ENCODE results near the gene TNIP1.

The TNIP1 gene

DNA sequence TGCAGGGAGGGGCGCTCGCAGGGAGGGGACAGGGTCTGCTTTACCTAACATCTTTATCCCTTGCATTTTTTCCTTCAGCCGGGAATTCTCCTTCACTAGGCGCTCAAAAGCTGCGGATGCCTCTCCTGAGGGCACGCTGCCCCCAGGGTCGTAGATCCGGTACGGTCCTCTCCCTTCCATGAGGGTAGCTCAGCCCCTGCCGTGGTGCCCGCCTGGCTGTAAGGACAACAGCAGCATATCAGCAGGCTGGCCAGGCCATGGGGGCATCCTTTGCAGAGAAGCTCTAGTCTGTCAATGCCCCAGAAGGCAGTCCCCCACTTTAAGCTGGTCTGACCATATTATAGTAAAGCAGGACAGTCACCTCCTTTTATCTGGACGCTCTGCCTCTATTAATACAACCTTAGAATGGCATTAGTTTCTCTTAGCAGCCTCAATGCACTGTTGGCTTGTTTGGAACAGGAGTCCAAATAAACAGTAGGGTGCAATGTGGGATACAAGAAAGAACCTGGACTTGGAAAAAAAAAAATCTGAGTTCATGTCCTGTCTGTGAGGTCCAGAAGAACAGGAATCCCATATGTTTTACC, 15.8 kb downstream of the TNIP1 start:
- no peak for DNase-seq (ENCODE audit: low spot score)

GRCh38 chr5:151063142-151063989, 17.5 kb downstream of the TNIP1 start:
- DNase-seq (ENCODE audit: low spot score), result no peak

GRCh38 chr5:151062405-151063141, 18.3 kb downstream of the TNIP1 start:
- DNase-seq (ENCODE audit: low spot score), result no peak

GRCh38 chr5:151060742-151061141, 20.1 kb downstream of the TNIP1 start:
- no peak for DNase-seq (ENCODE audit: low spot score)

- no peak for DNase-seq (ENCODE audit: low spot score)
These were observed 21.8 kb downstream of the TNIP1 start for GRCh38 chr5:151058891-151059489.

GRCh38 chr5:151058301-151058700, 22.5 kb downstream of the TNIP1 start:
- no peak for DNase-seq (ENCODE audit: low spot score)

DNA sequence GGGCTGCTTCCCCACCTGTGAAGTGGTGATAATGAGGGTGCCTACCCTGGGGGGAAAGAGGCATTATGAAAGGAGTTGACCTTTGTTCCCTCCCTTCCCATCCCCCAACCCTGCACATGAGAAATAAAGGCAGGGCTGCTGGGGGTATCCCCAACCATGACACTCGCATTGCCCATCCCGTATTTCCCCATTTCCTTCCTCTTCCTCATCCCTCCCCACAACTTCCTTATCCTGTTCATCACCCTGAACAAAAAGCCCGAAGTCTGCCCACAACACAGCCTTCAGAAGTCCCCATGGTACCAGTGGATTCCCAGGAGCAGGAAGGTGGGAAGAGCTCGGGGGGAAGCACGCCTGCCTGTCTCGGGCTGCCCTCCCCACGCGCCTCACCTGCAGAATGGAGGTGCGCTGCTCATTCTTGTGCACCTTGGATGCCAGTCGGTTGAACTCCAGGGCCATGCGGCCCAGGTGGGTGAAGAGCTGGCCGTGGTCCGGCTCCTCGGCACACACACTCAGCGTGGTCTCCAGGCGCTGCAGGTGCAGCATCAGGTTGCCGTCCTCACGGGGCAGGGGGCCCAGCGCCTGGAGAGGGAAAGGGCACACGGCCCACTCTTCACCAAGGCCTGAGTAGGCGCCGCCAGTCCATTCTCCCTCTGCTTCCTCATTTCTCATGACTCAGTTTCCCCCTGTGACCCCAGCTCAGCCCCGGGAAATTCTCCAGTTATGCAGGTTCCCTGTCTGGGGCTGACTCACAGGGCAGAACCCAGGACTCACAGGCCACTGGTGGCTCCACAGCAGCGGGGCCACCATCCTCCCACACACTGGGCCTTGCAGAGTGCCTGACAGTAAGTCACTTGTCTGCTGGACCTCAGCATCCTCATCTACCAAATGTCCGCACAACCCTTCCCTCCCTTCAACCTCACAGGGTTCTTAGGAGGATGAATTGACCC, 24.2 kb downstream of the TNIP1 start:
- DNase-seq (ENCODE audit: low spot score), result no peak

DNA sequence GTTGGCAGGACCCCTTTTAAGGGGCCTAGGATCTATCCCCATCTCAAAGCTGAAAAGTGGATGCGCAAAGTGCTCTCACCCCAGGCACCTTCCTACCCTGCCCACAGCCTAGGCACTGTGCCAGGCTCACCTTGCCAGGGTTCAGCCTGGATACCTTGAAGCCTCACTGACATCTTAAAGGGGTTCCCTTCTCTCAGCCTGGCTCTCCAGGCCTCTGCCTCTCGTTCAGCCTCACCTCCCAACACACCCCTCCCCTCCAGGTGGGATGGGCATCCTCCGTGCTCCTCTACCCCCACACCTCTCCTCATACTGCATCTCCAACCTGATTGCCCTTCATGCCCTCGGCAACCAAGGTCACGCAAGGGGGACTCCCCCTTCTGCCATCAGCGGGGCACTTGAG, 25.5 kb downstream of the TNIP1 start:
- DNase-seq (ENCODE audit: low spot score), result no peak

- no peak for DNase-seq (ENCODE audit: low spot score)
These were observed 26.1 kb downstream of the TNIP1 start for GRCh38 chr5:151054709-151055108.

- DNase-seq (ENCODE audit: low spot score), result no peak
These were observed 26.9 kb downstream of the TNIP1 start for GRCh38 chr5:151053796-151054462.

DNA sequence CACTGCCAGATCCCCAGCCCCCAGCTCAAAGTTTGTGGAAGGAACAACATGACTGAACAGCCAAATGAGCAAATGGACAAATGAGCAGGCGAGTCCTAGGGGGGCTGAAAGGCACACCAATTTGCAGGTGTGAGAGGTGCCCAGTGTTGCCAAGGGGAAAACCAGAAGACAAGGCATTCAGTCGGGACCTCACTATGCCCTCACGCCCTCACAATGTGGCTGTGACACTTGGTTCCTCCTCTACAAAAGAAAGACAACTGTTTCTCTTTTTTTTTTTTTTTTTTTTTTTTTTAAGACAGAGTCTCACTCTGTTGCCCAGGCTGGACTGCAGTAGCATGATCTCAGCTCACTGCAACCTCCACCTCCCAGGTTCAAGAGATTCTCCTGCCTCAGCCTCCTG, 28.0 kb downstream of the TNIP1 start:
- DNase-seq (ENCODE audit: low spot score), result no peak

DNA sequence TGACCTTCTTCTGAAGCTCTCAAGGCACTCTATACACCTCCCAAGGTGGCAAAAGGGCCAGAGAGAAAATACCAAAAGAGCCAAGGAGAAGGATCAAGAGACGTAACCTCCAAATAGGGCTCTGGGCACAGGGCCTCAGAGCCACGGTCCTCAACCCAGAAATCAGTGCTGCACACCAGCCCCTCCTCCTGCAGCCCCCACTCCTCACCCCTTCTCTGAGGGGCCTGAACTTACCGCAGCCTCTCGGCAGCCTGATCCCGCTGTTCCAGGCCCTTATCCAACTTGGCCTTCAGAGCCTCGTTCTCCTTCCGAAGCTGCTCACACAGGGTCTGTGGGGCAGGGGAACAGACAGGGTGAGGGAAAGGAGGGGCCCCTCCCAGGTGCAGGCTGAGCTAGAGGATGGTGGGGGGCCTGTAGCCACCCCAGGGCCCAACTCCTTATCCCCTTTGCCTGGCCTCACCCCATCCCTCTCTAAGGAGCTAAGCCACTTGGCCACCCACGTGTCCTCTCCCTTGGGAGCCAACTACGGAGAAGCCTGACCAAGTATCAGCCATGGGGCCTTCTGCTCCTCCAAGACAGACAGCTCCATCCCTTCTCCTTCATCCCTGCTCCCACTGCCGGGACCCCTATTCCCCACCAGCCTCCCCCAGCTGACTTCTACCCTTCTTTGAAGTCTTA, 28.8 kb downstream of the TNIP1 start:
- DNase-seq (ENCODE audit: low spot score), result no peak

- DNase-seq (ENCODE audit: low spot score), result peak; percentile 74
These were observed 29.5 kb downstream of the TNIP1 start for GRCh38 chr5:151051066-151051930.

DNA sequence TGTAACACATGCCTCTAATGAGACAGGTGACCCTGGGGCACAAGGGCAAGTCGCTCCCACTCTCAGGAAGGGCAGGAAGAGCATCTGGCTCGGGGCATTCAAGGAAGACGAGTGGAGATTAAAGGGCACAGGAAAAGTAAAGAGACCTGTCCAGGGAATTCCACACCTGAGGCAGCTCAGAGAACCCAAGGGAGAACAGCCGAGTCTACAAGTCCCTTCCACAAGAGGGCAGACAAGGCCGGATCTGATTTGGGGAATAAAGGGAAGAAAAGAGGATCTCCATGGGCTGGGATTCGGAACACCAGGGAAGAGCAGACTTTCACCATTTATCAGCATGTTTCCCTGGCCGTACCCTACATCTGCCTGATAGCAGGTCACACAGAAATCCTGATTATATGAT, 32.3 kb downstream of the TNIP1 start:
- no peak for DNase-seq (ENCODE audit: low spot score)

DNA sequence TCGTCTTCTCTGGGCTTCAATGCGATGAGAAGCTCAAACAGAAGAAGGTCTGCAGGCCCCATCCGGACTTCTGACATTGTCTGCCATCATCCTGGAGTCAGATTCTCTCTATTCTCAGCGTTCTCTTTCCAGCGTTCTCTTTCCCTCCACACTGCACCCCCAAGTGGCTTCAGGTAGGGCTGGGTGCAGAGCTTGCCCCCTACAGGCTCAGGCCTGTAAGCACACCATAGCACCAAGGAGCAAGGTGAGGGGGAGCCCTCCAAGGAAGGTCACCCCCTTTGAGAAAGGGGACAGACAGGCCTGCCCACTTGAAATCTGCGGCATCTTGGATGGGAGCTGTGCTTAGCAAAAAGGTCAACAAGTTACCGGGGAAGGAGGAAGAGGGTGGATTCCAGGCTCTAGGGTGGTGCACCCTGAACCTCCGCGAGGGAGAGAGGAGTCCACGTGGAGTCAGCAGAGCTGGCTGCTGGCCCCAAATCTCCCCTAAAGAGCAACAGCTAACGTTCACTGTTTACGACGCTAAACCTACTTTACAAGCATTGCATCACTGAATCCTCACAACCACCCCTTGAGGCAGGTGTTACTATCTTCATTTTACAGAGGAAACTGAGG, 32.9 kb downstream of the TNIP1 start:
- DNase-seq (ENCODE audit: low spot score), result peak; percentile 28

- no peak for DNase-seq (ENCODE audit: low spot score)
These were observed 38.3 kb downstream of the TNIP1 start for GRCh38 chr5:151042453-151043093.

DNA sequence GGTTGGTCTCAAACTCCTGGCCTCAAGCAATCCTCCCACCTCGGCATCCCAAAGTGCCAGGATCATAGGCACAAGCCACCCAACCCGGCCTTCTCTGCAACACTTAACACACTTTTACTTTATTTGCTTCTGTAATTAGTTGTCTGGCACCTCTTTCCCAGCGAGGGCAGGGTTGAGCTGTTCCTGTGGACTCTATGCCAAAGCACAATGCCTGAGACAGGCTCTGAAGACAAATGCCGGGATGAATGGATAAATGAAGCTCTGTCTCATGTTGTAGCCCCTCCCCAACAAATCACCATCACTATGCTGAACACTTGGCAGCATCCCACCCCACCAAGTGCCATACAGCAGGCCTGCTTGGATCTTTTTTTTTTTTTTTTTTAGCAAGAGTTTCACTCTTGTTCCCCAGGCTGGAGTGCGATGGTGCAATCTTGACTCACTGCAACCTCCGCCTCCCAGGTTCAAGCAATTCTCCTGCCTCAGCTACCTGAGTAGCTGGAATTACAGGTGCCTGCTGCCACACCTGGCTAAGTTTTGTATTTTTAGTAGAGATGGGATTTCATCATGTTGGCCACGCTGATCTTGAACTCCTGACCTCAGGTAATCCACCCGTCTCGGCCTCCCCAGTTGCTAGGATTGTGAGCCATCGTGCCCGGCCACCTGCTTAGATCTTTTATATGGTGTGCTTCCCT, 39.1 kb downstream of the TNIP1 start:
- DNase-seq (ENCODE audit: low spot score), result no peak

Measured in CD4-positive, alpha-beta T cell treated with Interleukin-2 at 100 ng/mL for 4 hours (primary cell).